ENCODE data around the gene ASTN2.

Gene ASTN2

GRCh38 chr9:116501871-116502270 lies 913.0 kb downstream of the ASTN2 start:
- Histone ChIP-seq H3K27me3 (ENCODE audit: control insufficient read depth, insufficient read depth, low read length) (no peaks in the 10 kb centered on the region), H3K36me3 (ENCODE audit: control insufficient read depth, insufficient read depth, low read length) (no peaks in the 10 kb centered on the region), H3K4me1 (ENCODE audit: control insufficient read depth, insufficient read depth, low read length) (no peaks in the 10 kb centered on the region), H3K9ac (ENCODE audit: low read length) (no peak overlapping the region), H3K4me3 (ENCODE audit: low read length) (no peak overlapping the region), H3K27ac (ENCODE audit: low read depth, low read length) (no peak overlapping the region)

DNA sequence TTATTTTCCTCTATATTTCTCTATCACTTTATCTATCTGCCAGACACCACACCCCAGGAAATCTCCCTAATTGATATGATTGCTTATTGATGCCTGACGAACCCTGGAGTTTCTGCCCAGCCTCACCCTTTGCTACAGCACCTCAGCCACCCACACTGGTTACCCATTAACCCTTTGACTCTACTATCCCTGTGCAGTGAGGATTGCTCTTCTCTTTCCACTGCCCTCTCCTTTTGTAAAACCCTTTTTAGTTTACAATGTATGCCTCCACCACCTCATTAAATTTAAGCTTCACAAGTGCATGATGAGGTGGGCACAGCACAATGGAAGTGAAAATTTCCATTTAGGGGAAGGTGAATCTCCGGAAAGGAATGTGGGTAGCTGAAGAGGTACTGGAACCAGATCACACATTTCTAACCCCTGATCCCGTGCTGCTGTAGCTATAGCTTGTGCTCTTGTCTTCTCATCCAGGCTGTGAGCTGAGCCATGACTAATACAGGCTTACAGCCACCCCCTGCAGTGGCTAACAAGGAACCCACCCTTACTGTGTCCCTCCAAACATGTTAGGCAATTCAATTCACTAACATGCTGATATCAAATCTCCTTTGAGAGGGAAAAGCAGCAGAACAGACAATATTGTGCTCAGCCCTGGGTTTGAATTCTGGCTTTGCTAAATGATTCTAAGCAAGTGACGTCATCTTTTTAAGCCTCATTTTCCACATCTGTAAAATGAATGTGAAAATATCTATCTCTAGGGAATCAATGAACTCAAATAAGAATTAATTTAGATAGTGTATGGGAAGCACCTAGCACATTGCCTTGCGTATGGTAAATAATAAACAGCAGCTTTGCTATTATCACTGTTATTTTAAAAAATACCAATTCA lies 914.6 kb downstream of the ASTN2 start:
- Histone ChIP-seq H3K4me3 (ENCODE audit: low read length) (no peak overlapping the region), H3K27ac (ENCODE audit: low read depth, low read length) (no peak overlapping the region), H3K9ac (ENCODE audit: low read length) (no peak overlapping the region), H3K27me3 (ENCODE audit: control insufficient read depth, insufficient read depth, low read length) (no peaks in the 10 kb centered on the region), H3K4me1 (ENCODE audit: control insufficient read depth, insufficient read depth, low read length) (no peaks in the 10 kb centered on the region), H3K36me3 (ENCODE audit: control insufficient read depth, insufficient read depth, low read length) (no peaks in the 10 kb centered on the region)

DNA sequence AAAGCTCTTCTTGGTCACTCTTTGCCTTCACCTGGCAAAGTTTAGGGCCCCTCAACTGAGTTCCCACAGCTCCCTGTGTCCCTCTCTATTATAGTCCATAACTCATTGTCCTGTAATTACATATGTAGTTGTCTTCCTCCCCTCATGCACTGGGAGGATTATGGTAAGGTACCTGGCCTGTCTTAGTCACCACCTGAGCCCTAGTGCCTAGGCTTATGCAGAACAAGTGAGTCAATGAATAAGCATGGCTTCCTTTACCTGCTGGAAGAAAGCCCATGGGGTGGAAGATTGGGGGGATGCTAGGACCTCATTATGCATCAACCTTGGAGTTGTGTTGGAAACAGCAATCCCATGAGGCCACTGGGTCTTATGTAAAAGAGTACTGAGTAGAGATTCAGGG lies 915.4 kb downstream of the ASTN2 start:
- no peak overlapping the region for H3K9ac ChIP-seq (ENCODE audit: low read length)

GRCh38 chr9:116497095-116497890 lies 917.6 kb downstream of the ASTN2 start:
- H3K27ac ChIP-seq (ENCODE audit: low read depth, low read length): no peak overlapping the region
- H3K4me1 ChIP-seq (ENCODE audit: control insufficient read depth, insufficient read depth, low read length): no peaks in the 10 kb centered on the region
- H3K27me3 ChIP-seq (ENCODE audit: control insufficient read depth, insufficient read depth, low read length): no peaks in the 10 kb centered on the region
- H3K4me3 ChIP-seq (ENCODE audit: low read length): no peak overlapping the region
- no peak overlapping the region for H3K9ac ChIP-seq (ENCODE audit: low read length)
- H3K36me3 ChIP-seq (ENCODE audit: control insufficient read depth, insufficient read depth, low read length): no peaks in the 10 kb centered on the region

More for the DNA sequence above, 915.4 kb downstream of the ASTN2 start:
- H3K36me3 ChIP-seq (ENCODE audit: control insufficient read depth, insufficient read depth, low read length): no peaks in the 10 kb centered on the region
- no peaks in the 10 kb centered on the region for H3K27me3 ChIP-seq (ENCODE audit: control insufficient read depth, insufficient read depth, low read length)
- H3K4me1 ChIP-seq (ENCODE audit: control insufficient read depth, insufficient read depth, low read length): no peaks in the 10 kb centered on the region
- H3K27ac ChIP-seq (ENCODE audit: low read depth, low read length): no peak overlapping the region
- H3K4me3 ChIP-seq (ENCODE audit: low read length): no peak overlapping the region

GRCh38 chr9:116496167-116496566 lies 918.7 kb downstream of the ASTN2 start:
- Histone ChIP-seq H3K4me3 (ENCODE audit: low read length) (no peak overlapping the region), H3K27ac (ENCODE audit: low read depth, low read length) (no peak overlapping the region), H3K9ac (ENCODE audit: low read length) (no peak overlapping the region), H3K36me3 (ENCODE audit: control insufficient read depth, insufficient read depth, low read length) (no peaks in the 10 kb centered on the region), H3K4me1 (ENCODE audit: control insufficient read depth, insufficient read depth, low read length) (no peaks in the 10 kb centered on the region), H3K27me3 (ENCODE audit: control insufficient read depth, insufficient read depth, low read length) (no peaks in the 10 kb centered on the region)

DNA sequence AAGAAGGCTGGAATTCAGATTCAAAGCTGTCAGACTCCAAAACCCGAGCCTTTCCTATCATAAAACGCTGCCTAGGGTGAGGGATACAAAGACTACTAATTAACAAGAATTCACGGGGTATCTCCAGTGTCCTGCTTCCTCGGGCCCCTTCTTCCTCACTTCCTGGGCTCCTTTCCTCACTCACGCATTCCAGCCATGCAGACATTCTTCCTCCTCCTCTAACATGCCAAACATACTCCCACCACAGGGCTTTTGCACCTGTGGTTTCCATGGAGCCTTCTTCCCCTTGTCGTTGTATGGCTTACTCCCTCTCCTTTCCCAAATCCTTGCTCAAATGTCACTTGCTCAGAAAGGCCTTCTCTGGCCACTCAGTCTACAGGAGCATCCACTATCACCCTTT lies 919.1 kb downstream of the ASTN2 start:
- H3K27ac ChIP-seq (ENCODE audit: low read depth, low read length): no peak overlapping the region
- H3K9ac ChIP-seq (ENCODE audit: low read length): no peak overlapping the region
- H3K36me3 ChIP-seq (ENCODE audit: control insufficient read depth, insufficient read depth, low read length): no peaks in the 10 kb centered on the region
- no peaks in the 10 kb centered on the region for H3K27me3 ChIP-seq (ENCODE audit: control insufficient read depth, insufficient read depth, low read length)
- H3K4me1 ChIP-seq (ENCODE audit: control insufficient read depth, insufficient read depth, low read length): no peaks in the 10 kb centered on the region
- no peak overlapping the region for H3K4me3 ChIP-seq (ENCODE audit: low read length)

DNA sequence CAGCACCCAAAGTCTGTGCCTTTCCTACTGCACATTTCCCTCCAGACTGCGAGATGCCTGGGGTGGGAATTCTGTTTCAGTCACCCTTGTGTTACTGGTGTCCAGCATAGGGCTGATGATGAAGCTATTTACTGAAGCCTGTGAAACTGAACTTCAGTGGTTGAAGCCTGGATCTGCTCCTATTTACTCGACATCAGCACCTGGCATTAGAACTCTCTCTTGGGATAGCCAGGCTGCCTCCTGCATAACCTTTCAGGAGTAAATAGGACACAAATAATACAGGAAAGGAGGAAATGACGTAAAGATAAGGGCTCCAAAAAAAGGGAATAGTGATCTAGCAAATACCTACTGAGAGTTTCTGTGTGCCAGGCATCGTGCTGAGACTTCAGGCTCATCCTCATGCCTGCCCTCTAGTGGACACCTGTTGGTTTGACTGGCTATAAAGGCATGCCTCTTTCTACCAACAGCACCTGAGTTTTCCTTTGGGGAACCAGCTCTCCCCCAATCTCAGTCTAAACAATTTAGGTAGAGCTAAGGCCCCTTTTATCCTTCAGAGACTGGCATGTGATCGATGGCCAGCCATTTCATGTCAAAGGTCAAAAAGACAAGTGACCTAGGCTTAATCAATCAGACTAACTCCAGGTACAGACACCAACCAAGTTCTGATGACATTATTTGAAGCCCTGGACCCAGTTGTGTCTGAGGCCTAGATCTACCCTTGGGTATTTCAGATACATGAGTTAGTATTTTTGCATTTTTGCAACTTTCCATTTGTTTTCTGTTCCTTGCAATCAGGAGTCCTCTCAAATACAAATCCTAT lies 919.8 kb downstream of the ASTN2 start:
- no peaks in the 10 kb centered on the region for H3K36me3 ChIP-seq (ENCODE audit: control insufficient read depth, insufficient read depth, low read length)
- no peak overlapping the region for H3K27ac ChIP-seq (ENCODE audit: low read depth, low read length)
- no peak overlapping the region for H3K4me3 ChIP-seq (ENCODE audit: low read length)
- no peaks in the 10 kb centered on the region for H3K4me1 ChIP-seq (ENCODE audit: control insufficient read depth, insufficient read depth, low read length)
- H3K9ac ChIP-seq (ENCODE audit: low read length): no peak overlapping the region
- H3K27me3 ChIP-seq (ENCODE audit: control insufficient read depth, insufficient read depth, low read length): no peaks in the 10 kb centered on the region

GRCh38 chr9:116493183-116493860 lies 921.5 kb downstream of the ASTN2 start:
- Histone ChIP-seq H3K4me1 (ENCODE audit: control insufficient read depth, insufficient read depth, low read length) (no peaks in the 10 kb centered on the region), H3K4me3 (ENCODE audit: low read length) (no peak overlapping the region), H3K9ac (ENCODE audit: low read length) (no peak overlapping the region), H3K27ac (ENCODE audit: low read depth, low read length) (no peak overlapping the region), H3K36me3 (ENCODE audit: control insufficient read depth, insufficient read depth, low read length) (no peaks in the 10 kb centered on the region), H3K27me3 (ENCODE audit: control insufficient read depth, insufficient read depth, low read length) (no peaks in the 10 kb centered on the region)

- Histone ChIP-seq H3K9ac (ENCODE audit: low read length) (no peak overlapping the region), H3K27ac (ENCODE audit: low read depth, low read length) (no peak overlapping the region), H3K4me1 (ENCODE audit: control insufficient read depth, insufficient read depth, low read length) (no peaks in the 10 kb centered on the region), H3K4me3 (ENCODE audit: low read length) (no peak overlapping the region), H3K27me3 (ENCODE audit: control insufficient read depth, insufficient read depth, low read length) (no peaks in the 10 kb centered on the region), H3K36me3 (ENCODE audit: control insufficient read depth, insufficient read depth, low read length) (no peaks in the 10 kb centered on the region)
Measured at GRCh38 chr9:116491659-116492058, 923.2 kb downstream of the ASTN2 start.

DNA sequence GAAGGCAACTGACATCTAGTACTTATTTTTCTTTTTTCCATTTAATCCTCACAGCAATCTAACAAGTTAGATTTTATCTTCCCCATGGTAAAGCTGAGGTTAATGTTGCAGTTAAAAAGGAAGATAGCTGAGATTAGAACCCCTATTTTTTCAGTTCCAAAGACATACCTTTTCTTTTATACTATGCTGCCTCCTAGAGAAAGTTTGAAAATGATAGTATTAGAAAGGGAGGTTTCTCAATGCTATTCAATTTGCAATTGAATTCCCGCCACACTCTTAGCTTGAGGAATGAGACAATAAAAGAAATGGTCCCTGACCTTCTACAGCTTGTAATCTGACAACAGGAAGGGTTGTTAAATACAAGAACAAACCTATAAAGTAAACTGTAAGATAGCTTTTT lies 923.6 kb downstream of the ASTN2 start:
- Histone ChIP-seq H3K36me3 (ENCODE audit: control insufficient read depth, insufficient read depth, low read length) (no peaks in the 10 kb centered on the region), H3K27ac (ENCODE audit: low read depth, low read length) (no peak overlapping the region), H3K9ac (ENCODE audit: low read length) (no peak overlapping the region), H3K4me3 (ENCODE audit: low read length) (no peak overlapping the region), H3K27me3 (ENCODE audit: control insufficient read depth, insufficient read depth, low read length) (no peaks in the 10 kb centered on the region), H3K4me1 (ENCODE audit: control insufficient read depth, insufficient read depth, low read length) (no peaks in the 10 kb centered on the region)

- H3K4me3 ChIP-seq (ENCODE audit: low read length): no peak overlapping the region
- no peak overlapping the region for H3K9ac ChIP-seq (ENCODE audit: low read length)
- H3K4me1 ChIP-seq (ENCODE audit: control insufficient read depth, insufficient read depth, low read length): no peaks in the 10 kb centered on the region
- H3K27ac ChIP-seq (ENCODE audit: low read depth, low read length): no peak overlapping the region
- no peaks in the 10 kb centered on the region for H3K36me3 ChIP-seq (ENCODE audit: control insufficient read depth, insufficient read depth, low read length)
- no peaks in the 10 kb centered on the region for H3K27me3 ChIP-seq (ENCODE audit: control insufficient read depth, insufficient read depth, low read length)
Measured at GRCh38 chr9:116490321-116490720, 924.5 kb downstream of the ASTN2 start.

GRCh38 chr9:116488373-116488772 lies 926.5 kb downstream of the ASTN2 start:
- Histone ChIP-seq H3K27ac (ENCODE audit: low read depth, low read length) (no peak overlapping the region), H3K36me3 (ENCODE audit: control insufficient read depth, insufficient read depth, low read length) (no peaks in the 10 kb centered on the region), H3K4me1 (ENCODE audit: control insufficient read depth, insufficient read depth, low read length) (no peaks in the 10 kb centered on the region), H3K27me3 (ENCODE audit: control insufficient read depth, insufficient read depth, low read length) (no peaks in the 10 kb centered on the region), H3K4me3 (ENCODE audit: low read length) (no peak overlapping the region), H3K9ac (ENCODE audit: low read length) (no peak overlapping the region)
